DOHH2 (cell line): ENCODE data around the gene PTPRK.

Source experiments
- EZH2phosphoT487 ChIP-seq: fragments of 200-600 bp; sonication (generic); IDR thresholded peaks from 2 replicates; pipeline ENCODE4 v1.6.1; 2017; ENCODE audit warnings: borderline replicate concordance, mild to moderate bottlenecking, antibody characterized with exemption, low read length, moderate library complexity, mixed read lengths
- TF ChIP-seq, protein P1 (sequence below): fragments of 200-600 bp; sonication (generic); IDR thresholded peaks from one replicate; pipeline ENCODE4 v1.5.1; 2014; ENCODE audit warnings: antibody characterized with exemption, mild to moderate bottlenecking, low read depth, low read length; ENCODE audit not compliant: poor library complexity, severe bottlenecking

DNA sequence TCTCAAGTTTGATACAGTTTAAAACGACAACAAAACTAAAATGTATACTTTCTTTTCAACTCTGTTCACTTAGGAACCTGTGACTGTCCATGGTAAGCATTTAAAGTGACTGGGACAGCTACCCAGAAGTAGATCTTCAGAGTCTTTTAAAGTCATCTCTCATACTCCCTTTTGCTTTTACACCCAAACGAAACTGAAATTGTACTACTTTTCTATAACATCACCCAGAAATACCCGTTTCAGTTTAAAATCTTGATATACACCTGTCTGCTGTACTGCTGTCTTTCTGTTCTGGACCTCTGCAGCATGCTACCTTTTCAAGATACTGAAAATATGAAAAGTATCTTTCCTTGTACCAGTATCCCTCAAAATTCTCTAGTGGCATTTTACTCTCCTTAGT, 449.2 kb downstream of the PTPRK start:
- TF ChIP-seq, protein P1, sequence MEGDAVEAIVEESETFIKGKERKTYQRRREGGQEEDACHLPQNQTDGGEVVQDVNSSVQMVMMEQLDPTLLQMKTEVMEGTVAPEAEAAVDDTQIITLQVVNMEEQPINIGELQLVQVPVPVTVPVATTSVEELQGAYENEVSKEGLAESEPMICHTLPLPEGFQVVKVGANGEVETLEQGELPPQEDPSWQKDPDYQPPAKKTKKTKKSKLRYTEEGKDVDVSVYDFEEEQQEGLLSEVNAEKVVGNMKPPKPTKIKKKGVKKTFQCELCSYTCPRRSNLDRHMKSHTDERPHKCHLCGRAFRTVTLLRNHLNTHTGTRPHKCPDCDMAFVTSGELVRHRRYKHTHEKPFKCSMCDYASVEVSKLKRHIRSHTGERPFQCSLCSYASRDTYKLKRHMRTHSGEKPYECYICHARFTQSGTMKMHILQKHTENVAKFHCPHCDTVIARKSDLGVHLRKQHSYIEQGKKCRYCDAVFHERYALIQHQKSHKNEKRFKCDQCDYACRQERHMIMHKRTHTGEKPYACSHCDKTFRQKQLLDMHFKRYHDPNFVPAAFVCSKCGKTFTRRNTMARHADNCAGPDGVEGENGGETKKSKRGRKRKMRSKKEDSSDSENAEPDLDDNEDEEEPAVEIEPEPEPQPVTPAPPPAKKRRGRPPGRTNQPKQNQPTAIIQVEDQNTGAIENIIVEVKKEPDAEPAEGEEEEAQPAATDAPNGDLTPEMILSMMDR, result no peak
- TF ChIP-seq EZH2phosphoT487, result no peak
